Left renal pelvis (tissue), 4 donors: ENCODE data around the gene TNIP1. TPM values are rescaled to one million over a fixed set of nuclear protein-coding genes. Genes with fewer than 3 reads are reported as not detected.

Source experiments
- DNase-seq, 4 donors: peaks; one replicate each; pipeline ENCODE4 v3.0.0-alpha.2; 2013; ENCODE audit warnings: low read depth in 4 of 4, low spot score in 3 of 4
- polyA plus RNA-seq, 4 donors: library from polyadenylated mRNA; unstranded; fragments of 120-200 nt; gene quantifications; one replicate each; pipeline ENCODE4 v1.2.1, GENCODE V29; 2013; ENCODE audit not compliant: insufficient read length in 4 of 4

The TNIP1 gene
- polyA plus RNA-seq, 4 donors = 47.0 to 75.2 (median 68.8) TPM

DNA sequence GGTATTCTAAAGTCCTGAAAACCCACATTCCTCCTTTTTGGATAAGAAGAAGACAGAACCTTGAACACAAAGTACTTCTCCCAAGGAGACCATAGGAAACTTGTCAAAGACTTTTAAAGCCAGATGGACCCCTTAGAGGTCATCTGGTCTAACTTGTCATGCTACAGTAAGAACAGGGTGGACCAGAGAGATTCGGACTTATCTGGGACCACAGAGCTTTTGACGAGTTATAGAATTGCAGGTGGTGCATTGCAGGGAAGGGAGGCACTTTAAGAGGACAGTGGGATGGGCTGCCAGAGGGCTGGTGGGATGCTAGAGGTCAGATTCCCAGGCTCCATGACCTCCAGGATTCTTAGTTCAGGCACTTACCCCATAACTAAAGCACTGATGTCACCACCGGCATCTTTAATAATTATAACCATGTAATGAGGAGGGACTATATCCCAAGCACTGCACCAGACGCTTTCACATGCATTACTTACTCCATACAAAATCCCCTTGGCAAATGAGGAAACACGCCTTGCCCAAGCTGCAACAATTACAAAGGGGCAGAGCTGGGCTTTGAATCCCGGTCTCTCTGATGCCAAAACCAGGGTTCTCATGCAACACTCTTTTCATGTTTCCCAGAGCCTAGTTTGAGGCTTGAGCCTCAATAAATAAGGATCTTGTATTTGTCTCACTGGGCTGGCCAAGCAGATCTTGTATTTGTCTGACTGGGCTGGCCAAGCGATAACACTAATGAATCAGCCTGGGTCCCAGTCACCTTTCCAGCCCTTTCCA lies 73.2 kb downstream of the TNIP1 start:
- no peak for DNase-seq

DNA sequence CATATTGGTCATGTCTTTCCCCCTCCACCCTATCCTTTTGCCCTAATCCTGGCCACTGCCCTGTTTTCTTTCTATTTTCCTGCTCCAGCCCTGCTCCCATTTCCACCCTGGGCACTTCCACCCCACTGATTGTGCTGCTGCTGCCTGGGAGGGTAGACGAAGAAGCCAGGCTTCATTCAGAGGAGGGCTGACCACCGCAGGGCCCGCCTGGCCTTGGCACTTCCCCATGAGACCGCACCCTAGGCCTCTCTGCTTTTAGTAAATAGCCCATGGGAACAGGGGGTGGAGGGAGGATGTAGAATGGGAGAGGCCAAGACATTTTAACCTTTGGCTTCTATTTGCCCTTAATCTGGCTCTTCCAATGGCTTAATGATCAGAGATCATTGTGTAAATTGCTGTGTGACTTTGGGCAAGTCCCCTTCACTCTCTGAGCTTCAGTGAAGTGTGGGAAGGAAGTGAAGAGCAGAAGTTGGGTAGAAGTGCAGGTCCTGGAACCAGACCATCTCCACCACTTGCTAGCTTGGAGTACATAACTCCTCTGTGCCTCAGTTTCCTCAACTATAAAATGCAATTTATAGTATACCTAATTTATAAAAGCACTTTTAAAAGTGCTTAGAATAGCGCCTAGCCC lies 74.0 kb downstream of the TNIP1 start:
- DNase-seq = no peak

DNA sequence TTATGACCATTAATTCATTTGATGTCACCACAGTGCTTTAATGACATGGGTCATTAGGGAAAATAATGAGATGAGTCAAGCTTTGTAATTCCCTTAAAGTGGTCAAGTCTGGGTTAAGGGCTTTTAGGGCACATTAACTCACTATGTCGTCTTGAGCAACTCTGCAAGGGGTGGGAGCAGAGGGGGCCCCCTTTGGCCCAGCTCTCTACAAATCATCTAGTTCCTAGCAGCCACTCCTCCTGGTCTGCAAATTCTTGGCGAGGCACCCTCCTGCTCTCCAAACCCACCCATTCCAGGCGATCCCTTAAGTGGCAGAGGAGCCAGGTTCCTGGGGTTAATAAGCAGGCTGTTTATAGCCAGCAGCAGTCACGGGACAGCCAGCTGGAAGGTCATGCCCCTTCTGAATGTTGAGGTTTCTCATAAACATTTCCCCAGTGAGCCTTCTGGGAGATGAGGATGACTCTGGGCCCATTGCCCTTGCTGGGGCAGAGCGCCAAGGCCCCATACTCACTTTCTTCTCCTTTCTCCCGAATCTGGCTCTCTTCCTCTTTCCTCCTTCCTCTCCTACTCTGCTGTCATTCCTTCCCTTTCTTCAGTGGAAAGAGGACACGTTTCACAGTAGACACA lies 74.8 kb downstream of the TNIP1 start:
- no peak for DNase-seq

DNA sequence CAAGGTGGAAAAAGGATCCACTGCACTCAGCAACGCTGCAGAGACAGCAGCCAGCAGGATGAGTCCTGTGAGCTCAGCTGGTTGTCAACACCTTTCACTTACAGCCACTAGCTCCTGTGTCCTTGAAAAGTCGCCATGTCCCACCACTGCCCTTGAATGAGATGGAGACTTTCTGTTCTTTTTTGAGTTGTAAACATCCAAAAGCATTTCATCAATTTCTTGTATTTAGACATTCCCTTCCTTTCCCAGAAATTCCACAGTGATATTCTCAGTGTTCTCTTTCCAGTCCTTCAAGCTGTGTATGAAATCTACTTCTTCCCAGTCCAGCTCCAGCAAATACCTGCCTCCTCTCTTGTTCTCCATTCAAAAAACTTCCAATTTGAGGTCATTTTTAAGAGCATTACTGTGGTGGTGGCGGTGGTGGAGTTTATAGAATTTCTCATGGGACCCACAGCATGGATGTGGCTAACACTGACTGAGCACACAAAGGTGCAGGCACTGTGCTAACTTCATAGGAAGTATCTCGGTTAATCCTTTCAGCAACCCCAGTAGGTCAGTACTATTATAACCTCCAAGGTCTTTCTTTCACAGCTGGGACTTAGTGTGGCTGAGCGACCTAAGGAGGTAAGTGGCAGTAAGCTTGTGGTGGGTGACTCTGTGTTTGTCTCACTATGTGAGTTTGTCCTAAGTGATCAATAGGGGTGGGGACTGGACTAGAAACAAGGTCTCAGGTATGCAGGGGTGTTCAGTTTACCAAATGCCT lies 75.5 kb downstream of the TNIP1 start:
- no peak for DNase-seq

DNA sequence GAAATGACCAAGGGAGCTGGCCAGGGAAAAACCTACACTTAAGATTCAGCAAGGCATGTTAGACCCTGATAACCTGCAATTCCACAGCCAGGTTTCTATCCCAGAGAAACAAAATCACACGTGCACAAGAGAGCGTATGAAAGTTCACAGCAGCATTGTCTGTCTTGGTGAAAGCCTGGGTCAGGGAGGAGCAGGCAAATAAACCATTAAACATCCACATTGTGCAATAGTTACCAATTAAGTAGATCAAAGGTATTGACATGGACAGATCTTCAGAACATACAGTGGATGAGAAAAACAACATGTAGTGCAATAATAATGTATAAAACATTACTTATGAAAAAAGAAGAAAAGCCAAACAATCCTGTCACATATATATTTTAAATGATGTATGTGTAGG lies 76.3 kb downstream of the TNIP1 start:
- DNase-seq = no peak

DNA sequence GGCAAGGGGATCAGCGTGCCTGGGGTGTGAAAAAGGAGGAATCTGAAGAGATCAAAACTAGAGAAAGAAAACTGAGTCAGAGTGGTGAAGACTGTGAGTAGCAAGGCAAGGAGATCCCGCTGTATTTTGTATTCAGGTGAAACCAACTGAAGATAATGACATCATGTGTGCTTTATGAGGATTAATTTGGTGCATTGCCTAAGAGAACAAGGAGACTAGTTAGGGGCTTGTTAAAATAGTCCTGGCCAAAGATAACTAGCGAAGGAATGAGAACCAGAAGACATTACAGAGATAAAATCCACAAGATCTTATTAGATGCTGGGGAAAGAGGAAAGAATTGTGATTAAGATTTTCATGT lies 77.4 kb downstream of the TNIP1 start:
- no peak for DNase-seq

DNA sequence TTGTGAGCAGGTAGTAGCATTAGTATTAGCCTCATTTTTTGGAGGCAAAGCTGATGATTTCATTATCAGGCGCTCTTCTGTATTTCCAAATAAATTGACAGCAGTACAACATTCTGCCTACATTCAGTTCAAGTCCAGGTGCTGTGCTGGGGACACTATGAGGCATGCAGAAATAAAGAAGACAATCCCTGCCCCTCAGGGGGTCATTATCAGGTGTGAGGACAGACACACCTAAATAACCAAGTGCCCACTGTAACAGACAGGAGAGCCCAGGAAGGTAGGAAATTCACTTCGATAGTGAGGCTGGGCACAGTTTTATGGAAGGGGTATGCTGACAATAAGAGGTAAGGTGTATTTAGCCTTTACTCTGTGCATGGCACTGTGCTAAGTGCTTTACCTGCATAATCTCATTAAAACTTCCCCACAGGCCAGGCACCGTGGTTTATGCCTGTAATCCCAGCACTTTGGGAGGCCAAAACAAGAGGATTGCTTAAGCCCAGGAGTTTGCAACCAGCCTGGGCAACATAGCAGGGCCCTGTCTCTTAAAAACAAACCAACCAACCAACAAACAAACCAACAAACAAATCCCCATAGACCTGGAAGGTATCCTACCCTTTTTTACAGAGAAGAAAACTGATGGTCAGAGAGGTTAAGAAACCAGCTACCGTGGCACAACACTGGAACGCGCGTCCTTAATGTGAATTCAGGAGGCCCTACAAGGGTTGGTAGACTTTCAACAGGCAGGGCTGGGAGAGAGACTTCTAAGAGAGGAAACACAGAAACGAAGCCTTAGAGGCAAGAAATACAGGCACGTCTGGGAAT lies 77.9 kb downstream of the TNIP1 start:
- DNase-seq = no peak

DNA sequence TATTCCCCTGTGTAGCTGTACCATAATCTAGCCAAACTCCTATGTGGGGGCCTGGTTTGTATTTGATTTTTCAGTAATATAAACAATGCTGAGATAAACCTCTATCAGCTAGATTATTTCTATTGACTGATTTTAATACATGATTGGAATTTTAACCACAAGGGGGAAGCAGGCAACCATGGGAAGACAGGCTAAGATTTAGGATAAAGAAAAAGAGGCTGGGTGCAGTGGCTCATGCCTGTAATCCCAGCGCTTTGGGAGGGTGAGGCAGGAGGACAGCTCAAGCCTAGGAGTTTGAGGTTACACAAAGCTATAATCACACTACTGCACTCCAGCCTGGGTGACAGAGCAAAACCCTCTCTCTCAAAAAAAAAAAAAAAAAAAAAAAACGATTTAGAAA lies 78.6 kb downstream of the TNIP1 start:
- no peak for DNase-seq

DNA sequence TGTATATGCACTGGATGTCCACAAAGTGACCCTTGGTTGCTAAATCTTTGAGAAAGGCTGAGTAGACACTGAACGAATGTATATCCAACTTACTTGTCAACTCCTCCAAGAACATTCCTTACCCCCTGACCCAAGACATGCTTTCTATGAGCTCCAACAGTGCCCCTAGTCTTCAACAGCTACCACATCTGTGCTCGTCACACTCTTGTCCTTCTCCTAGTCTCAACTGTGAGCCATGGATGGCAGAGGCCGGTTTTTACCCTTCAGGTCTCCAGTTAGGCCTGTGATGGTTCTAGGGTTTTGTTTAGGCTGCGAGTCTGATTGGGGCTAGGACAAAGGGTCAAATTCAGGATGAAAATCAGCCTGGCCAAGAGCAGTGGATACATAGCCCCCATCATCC lies 79.4 kb downstream of the TNIP1 start:
- no peak for DNase-seq

DNA sequence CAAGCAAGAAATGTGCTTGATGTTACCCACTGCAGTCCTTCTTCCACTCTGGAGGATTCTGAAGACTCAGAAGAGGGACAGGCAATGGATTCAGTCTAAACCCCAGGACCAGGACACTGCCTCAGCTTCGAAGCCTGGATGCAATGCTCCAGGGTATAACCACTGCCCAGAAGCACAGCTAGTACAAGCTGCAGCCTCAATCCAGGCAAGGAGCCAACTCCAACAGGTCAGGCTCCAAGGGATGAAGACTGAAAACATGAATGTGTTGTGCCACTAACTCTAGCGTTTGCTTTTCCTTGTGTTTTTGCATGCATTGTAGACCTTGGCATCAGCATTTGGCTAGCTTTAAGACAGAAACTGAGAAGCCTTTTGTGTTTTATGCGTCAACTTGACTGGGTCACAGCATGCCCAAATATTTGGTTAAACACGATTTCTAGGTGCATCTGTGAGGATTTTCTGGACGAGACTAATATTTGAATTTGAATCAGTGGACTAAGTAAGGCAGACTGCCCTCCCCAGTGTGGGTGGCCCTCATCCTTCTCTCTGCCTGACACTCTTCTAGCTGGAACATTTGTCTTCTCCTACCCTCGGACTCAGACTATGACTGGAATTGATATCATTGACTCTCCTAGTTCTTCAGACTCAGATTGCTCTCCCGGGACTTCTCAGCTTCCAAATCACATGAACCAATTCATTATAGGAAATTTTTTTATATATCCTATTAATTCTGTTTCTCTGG lies 81.0 kb downstream of the TNIP1 start:
- no peak for DNase-seq

DNA sequence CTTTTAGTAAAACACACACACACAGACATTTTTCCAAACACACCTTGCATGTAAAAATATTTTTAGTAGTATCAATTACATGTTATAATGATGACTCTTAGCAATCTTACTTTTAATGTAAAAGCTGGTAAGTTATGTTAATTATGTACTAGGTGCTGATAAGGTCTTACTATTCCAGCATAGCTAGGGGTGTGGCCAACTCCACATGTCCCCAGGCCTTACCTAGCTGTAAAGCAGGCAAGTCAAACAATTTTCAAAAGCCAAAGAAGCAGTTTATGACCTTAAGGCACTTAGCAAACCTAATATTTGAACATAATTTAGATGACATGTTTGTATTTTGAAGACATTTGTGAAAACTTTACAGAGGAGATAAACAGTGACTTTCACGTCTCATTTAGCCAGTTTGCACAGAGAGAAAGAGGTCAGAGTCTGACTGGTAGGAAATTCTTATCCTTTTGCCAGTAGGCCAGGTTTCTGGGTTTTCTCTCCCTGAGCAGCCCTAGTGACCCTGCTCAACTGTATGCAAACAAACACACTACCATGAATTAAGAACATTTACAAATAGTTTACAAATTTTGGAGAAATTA lies 86.9 kb downstream of the TNIP1 start:
- no peak for DNase-seq

DNA sequence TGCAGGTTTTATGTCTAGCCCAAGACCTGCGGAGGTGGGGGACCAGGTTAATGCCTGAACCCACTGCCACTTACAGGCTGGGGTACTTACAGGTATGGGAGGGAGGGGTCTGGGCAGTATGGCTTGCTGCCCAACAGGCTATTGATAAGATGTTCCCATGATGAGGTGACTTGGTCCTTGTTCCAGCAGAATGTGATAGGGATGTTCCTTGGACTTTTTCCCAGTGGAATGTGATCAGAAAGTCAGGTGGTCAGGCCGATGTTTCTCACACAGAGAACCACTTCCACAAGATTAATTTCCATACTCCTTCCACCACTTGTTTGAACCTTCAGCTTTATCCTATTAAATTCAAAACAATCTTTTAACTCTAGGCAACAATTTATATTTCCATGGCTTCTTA lies 87.4 kb downstream of the TNIP1 start:
- no peak for DNase-seq

DNA sequence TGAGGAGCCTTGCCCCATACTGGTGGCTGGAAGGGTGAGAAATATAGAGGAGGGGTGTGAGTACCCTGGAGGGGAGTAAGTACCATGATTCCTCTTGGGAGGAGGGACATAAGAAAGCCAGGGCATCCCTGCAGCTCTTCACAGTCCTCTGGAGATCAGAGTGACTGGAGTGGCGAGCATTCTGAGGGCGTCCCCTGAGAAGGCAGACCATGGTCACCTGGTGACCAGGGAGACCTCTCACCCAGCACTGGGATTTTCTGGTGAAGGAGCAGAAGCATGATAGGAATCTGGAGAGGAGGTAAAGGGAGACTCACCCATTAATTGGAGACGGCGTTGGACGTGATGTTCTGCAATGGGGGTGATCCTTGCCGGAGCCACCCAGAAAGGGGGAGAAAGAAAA lies 88.1 kb downstream of the TNIP1 start:
- DNase-seq = no peak

DNA sequence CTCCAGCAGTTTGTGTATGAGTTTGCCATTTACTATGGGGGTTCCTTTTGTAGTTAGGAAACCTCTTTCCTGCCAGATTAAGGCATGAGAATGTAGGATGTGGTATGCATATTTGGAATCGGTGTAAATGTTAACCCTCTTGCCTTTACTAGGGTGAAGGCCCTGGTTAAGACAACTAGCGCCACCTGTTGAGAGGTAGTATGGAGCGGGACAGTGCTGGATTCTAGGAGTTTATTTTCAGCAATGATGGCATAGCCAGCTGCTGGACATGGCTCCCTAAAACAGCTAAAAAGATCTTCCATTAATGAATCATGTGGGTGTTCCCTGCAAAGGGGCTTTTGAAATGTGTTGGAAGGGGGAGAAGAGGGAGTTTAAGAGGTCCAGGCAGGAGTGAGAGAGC lies 91.1 kb downstream of the TNIP1 start:
- DNase-seq = no peak

DNA sequence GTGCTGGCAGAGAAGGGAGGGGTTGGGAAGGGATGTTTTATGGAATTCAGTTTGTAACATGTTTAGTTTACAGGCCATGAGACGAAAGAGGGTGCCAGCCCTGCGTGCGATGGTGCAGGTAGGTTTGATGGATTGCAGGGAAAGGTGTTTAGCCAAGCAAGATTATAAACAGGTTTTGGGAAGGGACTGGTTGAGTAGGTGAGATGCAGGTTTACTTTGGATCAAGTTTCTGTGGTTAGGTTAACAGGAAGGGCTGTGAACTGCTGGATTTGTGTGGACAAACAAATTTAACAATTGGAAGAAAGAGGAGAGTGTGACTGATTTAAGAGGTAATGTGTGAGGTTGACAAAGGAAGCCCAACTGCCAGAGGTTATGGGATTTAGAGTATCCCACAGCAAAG lies 93.1 kb downstream of the TNIP1 start:
- DNase-seq = no peak
